Right renal cortex interstitium (tissue), 3 donors: ENCODE results near the gene NPHS2. TPM values are rescaled to one million over a fixed set of nuclear protein-coding genes. Genes with fewer than 3 reads are reported as not detected.
"Not testable (repeated sequence)": the region's sequence is repeated elsewhere in the genome, so short reads cannot be mapped to it uniquely, and the experiment has no call there.

Experiments used
- DNase-seq, 3 donors: peaks; one replicate each; pipeline ENCODE4 v3.0.0-alpha.2; 2013; ENCODE audit warnings: low read depth in 3 of 3, low spot score in 2 of 3
- polyA plus RNA-seq, 3 donors: library from polyadenylated mRNA; unstranded; fragments of 120-200 nt; gene quantifications; one replicate each; pipeline ENCODE4 v1.2.1, GENCODE V29; 2013; ENCODE audit not compliant: insufficient read length in 3 of 3

NPHS2 gene
- polyA plus RNA-seq, 3 donors = 505 to 527 (median 513) TPM

- DNase-seq = no peak
Measured at GRCh38 chr1:179548666-179549367, 26.9 kb downstream of the NPHS2 start.

- no peak for DNase-seq
Measured at GRCh38 chr1:179547021-179547535, 28.7 kb downstream of the NPHS2 start.

GRCh38 chr1:179545321-179545720 is 30.4 kb downstream of the NPHS2 start:
- no peak for DNase-seq

- no peak for DNase-seq
Measured at GRCh38 chr1:179541774-179542173, 34.0 kb downstream of the NPHS2 start.

GRCh38 chr1:179530352-179530751 is 45.4 kb downstream of the NPHS2 start:
- DNase-seq = no peak

- no peak for DNase-seq
Measured at GRCh38 chr1:179529482-179530195, 46.1 kb downstream of the NPHS2 start.

GRCh38 chr1:179518544-179518943 is 57.2 kb downstream of the NPHS2 start:
- DNase-seq = not testable (repeated sequence)

- DNase-seq = no peak
Measured at GRCh38 chr1:179516976-179517705, 58.6 kb downstream of the NPHS2 start.

- no peak for DNase-seq
Measured at GRCh38 chr1:179510038-179510437, 65.7 kb downstream of the NPHS2 start.

GRCh38 chr1:179509384-179509783 is 66.4 kb downstream of the NPHS2 start:
- no peak for DNase-seq

GRCh38 chr1:179506199-179506598 is 69.5 kb downstream of the NPHS2 start:
- no peak for DNase-seq

Other genes with a start within 250 kb of the NPHS2 start
- gene AXDND1, start 210.0 kb downstream of the NPHS2 start, polyA plus RNA-seq = 10 to 100 TPM; 10.5 to 12.7 (median 11.5) TPM
- gene TDRD5, start 15.9 kb upstream of the NPHS2 start, polyA plus RNA-seq = 1 to 10 TPM; 4.4 to 5.4 (median 4.7) TPM
- under 1 TPM; 0.59 to 0.85 (median 0.71) TPM for gene FAM163A, start 167.3 kb upstream of the NPHS2 start, polyA plus RNA-seq